Activated CD4-positive, alpha-beta T cell treated with anti-CD3 and anti-CD28 coated beads for 36 hours (primary cell): ENCODE data around the gene DAP. TPM values are rescaled to one million over a fixed set of nuclear protein-coding genes. Genes with fewer than 3 reads are reported as not detected.
"Not testable (repeated sequence)": the region's sequence is repeated elsewhere in the genome, so short reads cannot be mapped to it uniquely, and the experiment has no call there.

Source experiments
- ATAC-seq: fragments of 200-7000 bp; cut with Tn5 transposase; one replicate; pipeline ENCODE4 v1.10.0; 2021; ENCODE audit warnings: mild to moderate bottlenecking, moderate library complexity
- CTCF ChIA-PET: fragments of 350-600 bp; sonication (Branson Sonifier 250); formaldehyde crosslinking; loops from one replicate; lab custom pipeline; 2021; ENCODE audit warnings: antibody characterized with exemption; lab: Charles Lee
- POLR2A ChIA-PET: fragments of 350-600 bp; sonication (Branson Sonifier 250); formaldehyde crosslinking; loops from one replicate; lab custom pipeline; 2021; ENCODE audit warnings: antibody characterized with exemption, inconsistent platforms; lab: Charles Lee
- DNase-seq: peaks from one replicate; pipeline ENCODE4 v3.0.0-alpha.2; 2020
- H3K27ac Mint-ChIP-seq: one replicate; pipeline ENCODE4 v1.8.0; 2021; ENCODE audit warnings: mixed read lengths
- H3K27me3 Mint-ChIP-seq: one replicate; pipeline ENCODE4 v1.8.0; 2021; ENCODE audit warnings: mixed read lengths
- H3K36me3 Mint-ChIP-seq: one replicate; pipeline ENCODE4 v1.8.0; 2021; ENCODE audit warnings: low read depth, mixed read lengths
- H3K4me1 Mint-ChIP-seq: one replicate; pipeline ENCODE4 v1.8.0; 2021; ENCODE audit warnings: mixed read lengths
- H3K4me3 Mint-ChIP-seq: one replicate; pipeline ENCODE4 v1.8.0; 2021; ENCODE audit warnings: mild to moderate bottlenecking, moderate library complexity, mixed read lengths
- H3K9me3 Mint-ChIP-seq: one replicate; pipeline ENCODE4 v1.8.0; 2021; ENCODE audit warnings: low read depth, mixed read lengths
- intact Hi-C, 2 experiments: fragments of 100-400 bp; cut with DNase I in 1 of 2; cut with micrococcal nuclease in 1 of 2; formaldehyde crosslinking; loops; one replicate each; pipeline versions ENCODE4 v1.14.2 to v1.15.1; 2022 to 2024; cut with DNase I, micrococcal nuclease
- total RNA-seq, 2 experiments: library from RNA; stranded (reverse); gene quantifications; one replicate each; pipeline ENCODE4 v1.2.3, GENCODE V29; 2021

Gene DAP
- total RNA-seq, 2 experiments from 2014 or later: 41.4 to 44.0 TPM

DNA sequence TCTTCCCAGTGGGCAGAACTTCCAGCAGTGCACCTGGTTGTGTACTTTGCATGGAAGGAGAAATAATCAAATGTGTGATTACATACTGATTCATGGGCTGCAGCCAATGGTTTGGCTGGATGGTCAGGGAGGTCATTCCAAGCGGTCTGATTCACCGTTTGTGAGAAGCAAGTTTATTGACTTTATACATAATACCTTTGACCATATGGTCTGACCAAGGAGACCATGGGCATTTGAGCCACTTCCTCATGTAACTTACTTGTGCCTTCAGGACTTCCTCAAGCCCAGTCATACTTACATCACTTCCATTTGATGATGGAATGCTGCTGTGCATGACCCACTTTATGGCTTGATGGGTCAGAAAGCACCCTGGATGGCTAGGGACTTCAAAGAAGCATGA, 41.1 kb downstream of the DAP start:
- no peak overlapping the region for H3K27ac Mint-ChIP-seq
- ATAC-seq (no peak), DNase-seq (no peak)
- no peaks in the 10 kb centered on the region for H3K27me3 Mint-ChIP-seq
- intact Hi-C loops: no loop called here
- CTCF ChIA-PET: no interaction called here
- POLR2A ChIA-PET: no interaction called here
- no peaks in the 10 kb centered on the region for H3K4me1 Mint-ChIP-seq
- H3K4me3 Mint-ChIP-seq: no peak overlapping the region
- no peaks in the 10 kb centered on the region for H3K9me3 Mint-ChIP-seq
- peaks cover 25% of the 10 kb centered on the region for H3K36me3 Mint-ChIP-seq

DNA sequence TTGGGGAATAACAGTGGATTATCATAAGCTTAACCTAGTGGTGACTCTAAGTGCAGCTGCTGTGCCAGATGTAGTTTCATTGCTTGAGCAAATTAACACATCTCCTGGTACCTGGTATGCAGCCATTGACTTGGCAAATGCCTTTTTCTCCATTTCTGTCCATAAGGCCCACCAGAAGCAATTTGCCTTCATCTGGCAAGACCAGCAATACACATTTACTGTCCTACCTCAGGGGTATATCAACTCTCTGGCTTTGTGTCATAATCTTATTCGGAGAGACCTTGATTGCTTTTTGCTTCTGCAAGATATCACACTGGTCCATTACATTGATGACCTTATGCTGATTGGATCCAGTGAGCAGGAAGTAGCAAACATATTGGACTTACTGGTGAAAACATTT, 42.4 kb downstream of the DAP start:
- H3K27me3 Mint-ChIP-seq, H3K4me1 Mint-ChIP-seq, intact Hi-C loops, H3K9me3 Mint-ChIP-seq, POLR2A ChIA-PET, CTCF ChIA-PET, H3K4me3 Mint-ChIP-seq, ATAC-seq, DNase-seq, H3K27ac Mint-ChIP-seq: not testable (repeated sequence)
- H3K36me3 Mint-ChIP-seq: peaks cover 23% of the 10 kb centered on the region

DNA sequence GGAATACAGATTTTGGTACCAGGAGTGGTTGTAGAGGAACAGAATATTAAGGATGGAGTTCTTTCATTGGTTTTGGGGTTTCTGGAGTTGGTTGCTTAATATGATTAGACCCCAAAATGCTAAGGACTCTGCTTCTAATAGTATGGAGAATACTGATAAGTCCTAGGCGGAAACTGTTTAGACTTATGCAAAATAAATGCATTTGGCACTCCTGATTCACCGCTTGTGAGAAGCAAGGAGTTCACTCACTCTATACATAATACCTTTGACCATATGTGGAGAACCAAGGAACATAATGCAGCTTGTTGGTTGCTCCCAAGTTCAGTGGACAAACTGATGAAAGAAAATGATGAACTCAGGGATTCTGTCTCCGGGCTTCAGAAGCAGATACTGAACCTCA, 44.2 kb downstream of the DAP start:
- H3K4me3 Mint-ChIP-seq, ATAC-seq, CTCF ChIA-PET, H3K9me3 Mint-ChIP-seq, H3K27ac Mint-ChIP-seq, DNase-seq, intact Hi-C loops, H3K27me3 Mint-ChIP-seq: not testable (repeated sequence)
- POLR2A ChIA-PET: interaction anchor here (0.6 kb wide), 1 partner anchor 18 kb away, joined by 3 read pairs; no protein-coding TSS in a partner anchor
- Mint-ChIP-seq H3K4me1 (peaks cover 12% of the 10 kb centered on the region), H3K36me3 (peaks cover 24% of the 10 kb centered on the region)

DNA sequence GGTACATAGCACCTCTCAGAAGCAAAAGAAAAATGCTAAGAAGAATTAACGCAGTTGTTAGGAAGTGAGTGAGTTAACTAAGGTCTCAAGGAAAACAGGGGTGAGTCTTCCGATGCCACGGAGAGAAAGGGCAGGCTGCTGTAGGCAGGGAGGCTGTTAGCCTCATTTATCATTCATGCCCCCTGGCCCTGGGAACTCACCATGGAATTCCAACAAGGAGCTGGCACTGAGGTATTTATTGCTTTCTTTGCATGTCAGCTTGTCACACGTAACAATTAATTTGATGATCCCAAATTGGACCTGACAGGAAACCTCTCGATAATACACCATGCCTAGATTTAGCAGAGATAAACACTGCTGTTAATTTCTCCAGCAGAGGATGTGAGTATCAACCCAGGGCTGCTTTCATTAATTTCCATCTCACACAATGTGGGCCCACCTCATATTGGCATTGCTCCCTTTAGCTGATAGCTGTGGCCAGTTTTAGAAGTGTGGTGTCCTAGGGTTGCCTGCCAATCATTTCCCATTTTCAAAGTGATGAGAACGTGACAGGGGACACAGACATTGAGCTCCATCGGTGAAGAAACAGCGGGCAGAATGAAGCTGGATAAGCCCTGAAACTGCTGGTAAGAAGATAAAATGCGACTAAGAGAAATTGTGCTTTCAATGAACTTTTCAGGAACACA, 45.3 kb downstream of the DAP start:
- ATAC-seq (no peak), DNase-seq (no peak)
- intact Hi-C loops: no loop called here
- H3K9me3 Mint-ChIP-seq: no peaks in the 10 kb centered on the region
- H3K27ac Mint-ChIP-seq: no peak overlapping the region
- no peak overlapping the region for H3K4me3 Mint-ChIP-seq
- ChIA-PET CTCF (interaction anchor here (1.7 kb wide), 1 partner anchor 13 kb away, joined by 3 read pairs; no protein-coding TSS in a partner anchor), POLR2A (no interaction called here)
- peaks cover 19% of the 10 kb centered on the region for H3K36me3 Mint-ChIP-seq
- H3K4me1 Mint-ChIP-seq: peaks cover 12% of the 10 kb centered on the region
- no peaks in the 10 kb centered on the region for H3K27me3 Mint-ChIP-seq

DNA sequence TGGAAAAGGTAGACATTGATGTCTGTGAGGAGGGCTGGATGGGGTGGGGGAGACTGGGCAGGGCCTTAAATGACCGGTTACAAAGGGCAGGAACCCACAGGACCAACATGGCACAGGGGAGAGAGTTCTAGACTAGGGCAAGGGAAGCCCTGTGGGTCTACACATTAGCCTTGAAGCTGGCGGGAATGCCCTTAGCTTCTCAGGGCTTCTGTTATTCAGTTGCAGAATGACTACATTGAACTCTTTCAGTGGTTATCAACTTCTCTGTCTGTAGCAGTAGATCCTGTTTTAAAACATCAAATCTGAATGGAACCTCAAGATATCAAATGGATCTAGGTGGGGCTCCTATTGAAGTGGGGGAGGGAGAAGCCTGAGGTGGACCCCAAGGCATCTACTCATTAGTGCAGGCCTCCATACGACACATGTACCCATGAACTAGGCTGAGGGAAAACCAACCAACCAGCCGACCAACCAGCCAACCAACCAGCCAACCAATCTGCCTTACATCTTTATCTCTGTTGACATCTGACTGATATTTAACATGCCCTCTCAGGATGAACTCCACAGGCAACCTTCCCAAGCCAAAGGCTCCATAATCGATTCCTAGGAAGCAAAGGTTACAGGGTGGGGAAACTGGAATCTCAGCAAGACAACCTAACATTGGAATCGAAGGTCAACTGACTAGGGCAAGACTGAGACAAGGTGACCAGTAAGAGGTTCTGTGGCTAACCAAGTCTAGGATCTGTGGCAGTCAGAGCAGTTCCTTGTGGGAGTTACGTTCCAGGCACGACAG, 48.3 kb downstream of the DAP start:
- peak; percentile 65 for ATAC-seq

DNA sequence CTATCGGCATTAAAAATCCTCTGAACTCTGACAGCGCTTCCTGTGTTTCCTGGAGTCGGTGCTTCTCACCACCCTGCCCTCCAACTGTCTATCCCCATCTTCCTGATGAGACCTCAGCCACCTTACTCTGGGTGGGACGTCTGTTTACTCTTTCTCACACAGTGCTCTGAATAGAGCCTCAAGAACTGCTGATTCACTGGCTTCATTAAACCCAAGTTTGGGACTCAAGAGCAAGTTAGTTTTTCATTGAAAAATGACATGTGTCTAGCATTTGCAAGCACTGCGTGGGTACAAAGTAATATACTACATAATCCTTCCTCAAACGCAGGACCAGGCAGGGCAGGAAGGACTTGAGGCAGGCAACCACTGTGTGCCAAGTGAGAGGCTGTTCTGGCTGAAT, 49.5 kb downstream of the DAP start:
- Mint-ChIP-seq H3K9me3 (no peaks in the 10 kb centered on the region), H3K27me3 (no peaks in the 10 kb centered on the region), H3K4me3 (no peak overlapping the region), H3K4me1 (peaks cover 21% of the 10 kb centered on the region), H3K36me3 (peaks cover 13% of the 10 kb centered on the region), H3K27ac (no peak overlapping the region)
- no peak for ATAC-seq
- intact Hi-C loops: no loop called here
- ChIA-PET CTCF (no interaction called here), POLR2A (no interaction called here)
- DNase-seq: no peak

More for the DNA sequence above, 48.3 kb downstream of the DAP start:
- ChIA-PET CTCF (interaction anchor here (0.5 kb wide), 1 partner anchor 386 kb away, joined by 3 read pairs; no protein-coding TSS in a partner anchor), POLR2A (no interaction called here)
- Mint-ChIP-seq H3K27ac (no peak overlapping the region), H3K9me3 (no peaks in the 10 kb centered on the region), H3K4me1 (peaks cover 14% of the 10 kb centered on the region), H3K36me3 (peaks cover 17% of the 10 kb centered on the region), H3K4me3 (no peak overlapping the region), H3K27me3 (no peaks in the 10 kb centered on the region)
- DNase-seq: no peak
- intact Hi-C loops: no loop called here

DNA sequence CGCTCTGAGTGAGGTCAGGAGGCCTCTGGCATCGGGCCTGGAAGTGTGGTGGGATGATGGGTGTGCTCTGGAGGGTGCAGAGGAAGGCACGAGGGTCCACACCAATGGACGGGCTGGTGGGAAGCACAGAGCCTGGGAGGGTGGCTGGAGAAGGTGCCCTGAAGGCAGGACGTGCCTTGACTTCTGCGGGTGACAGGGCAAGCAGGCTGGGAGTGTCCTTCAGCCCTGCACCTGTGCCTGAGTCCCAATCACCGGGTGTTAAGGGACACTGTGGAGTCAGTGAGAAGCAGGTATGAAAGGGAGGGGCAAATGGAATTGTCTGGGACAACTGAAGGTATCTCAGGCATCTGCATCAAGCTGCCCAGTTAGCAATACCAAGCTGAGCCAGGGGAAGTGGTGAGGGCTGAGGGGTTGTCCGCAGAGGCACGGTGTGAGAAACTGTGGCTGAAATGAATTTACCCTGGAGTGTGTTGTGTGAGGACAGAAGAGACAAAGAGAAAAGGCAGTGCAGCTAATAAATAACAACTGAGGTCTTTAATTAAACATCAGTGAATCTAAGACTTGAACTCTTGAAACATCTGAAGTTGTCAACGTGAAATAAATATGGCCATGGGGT, 50.4 kb downstream of the DAP start:
- CTCF ChIA-PET: no interaction called here
- DNase-seq (no peak), ATAC-seq (no peak)
- H3K9me3 Mint-ChIP-seq: no peaks in the 10 kb centered on the region
- H3K27ac Mint-ChIP-seq: no peak overlapping the region
- intact Hi-C loops: no loop called here
- POLR2A ChIA-PET: no interaction called here
- peaks cover 29% of the 10 kb centered on the region for H3K4me1 Mint-ChIP-seq
- peaks cover 9% of the 10 kb centered on the region for H3K36me3 Mint-ChIP-seq
- H3K4me3 Mint-ChIP-seq: no peak overlapping the region
- H3K27me3 Mint-ChIP-seq: no peaks in the 10 kb centered on the region

DNA sequence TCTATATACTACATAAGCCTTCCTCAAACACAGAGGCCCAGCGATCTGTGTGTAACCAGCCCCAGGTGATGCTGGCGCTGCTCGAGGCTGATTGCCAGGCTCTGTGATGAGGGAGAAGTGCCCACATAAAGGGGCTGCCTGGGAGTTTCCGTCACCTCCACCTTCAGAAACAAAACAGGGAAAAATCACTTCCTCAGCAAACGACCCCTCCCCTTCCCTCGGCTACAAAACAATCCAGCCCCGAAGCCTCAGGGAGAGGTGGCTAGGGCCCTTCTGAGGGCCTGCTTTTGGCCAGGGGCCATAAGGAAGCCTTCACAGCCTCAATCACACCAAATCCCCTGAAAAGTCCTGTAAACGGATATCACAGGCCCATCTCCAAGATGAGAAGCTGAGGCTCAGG, 51.1 kb downstream of the DAP start:
- intact Hi-C loops: no loop called here

DNA sequence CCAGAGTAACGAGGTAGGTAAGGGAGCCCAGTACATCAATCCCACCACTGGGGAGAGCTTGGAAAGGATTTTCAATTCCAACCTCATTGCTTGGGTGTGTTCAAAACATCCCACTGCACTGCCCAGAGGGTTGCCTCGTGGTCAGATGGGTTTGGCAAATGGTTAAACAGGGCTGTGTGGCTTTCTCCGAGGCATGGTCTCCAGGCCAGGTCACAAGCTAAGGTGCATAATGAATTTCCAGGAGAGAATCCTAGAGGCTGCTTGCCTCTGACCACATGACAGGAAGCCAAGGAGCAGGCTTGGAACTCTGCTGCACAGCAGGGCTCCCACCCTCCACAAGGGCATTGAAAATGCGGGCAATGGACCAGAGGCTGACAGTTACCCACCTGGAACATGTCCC, 51.6 kb downstream of the DAP start:
- intact Hi-C loops: no loop called here
- ChIA-PET POLR2A (no interaction called here), CTCF (no interaction called here)
- H3K4me3 Mint-ChIP-seq: no peak overlapping the region
- H3K27me3 Mint-ChIP-seq: no peaks in the 10 kb centered on the region
- ATAC-seq (no peak), DNase-seq (no peak)
- peaks cover 8% of the 10 kb centered on the region for H3K36me3 Mint-ChIP-seq
- peaks cover 40% of the 10 kb centered on the region for H3K4me1 Mint-ChIP-seq
- H3K9me3 Mint-ChIP-seq: no peaks in the 10 kb centered on the region
- no peak overlapping the region for H3K27ac Mint-ChIP-seq

More for the DNA sequence above, 51.1 kb downstream of the DAP start:
- ATAC-seq (no peak), DNase-seq (no peak)
- no peak overlapping the region for H3K4me3 Mint-ChIP-seq
- ChIA-PET POLR2A (no interaction called here), CTCF (no interaction called here)
- H3K36me3 Mint-ChIP-seq: peaks cover 8% of the 10 kb centered on the region
- H3K9me3 Mint-ChIP-seq: no peaks in the 10 kb centered on the region
- peaks cover 36% of the 10 kb centered on the region for H3K4me1 Mint-ChIP-seq
- H3K27ac Mint-ChIP-seq: no peak overlapping the region
- no peaks in the 10 kb centered on the region for H3K27me3 Mint-ChIP-seq

DNA sequence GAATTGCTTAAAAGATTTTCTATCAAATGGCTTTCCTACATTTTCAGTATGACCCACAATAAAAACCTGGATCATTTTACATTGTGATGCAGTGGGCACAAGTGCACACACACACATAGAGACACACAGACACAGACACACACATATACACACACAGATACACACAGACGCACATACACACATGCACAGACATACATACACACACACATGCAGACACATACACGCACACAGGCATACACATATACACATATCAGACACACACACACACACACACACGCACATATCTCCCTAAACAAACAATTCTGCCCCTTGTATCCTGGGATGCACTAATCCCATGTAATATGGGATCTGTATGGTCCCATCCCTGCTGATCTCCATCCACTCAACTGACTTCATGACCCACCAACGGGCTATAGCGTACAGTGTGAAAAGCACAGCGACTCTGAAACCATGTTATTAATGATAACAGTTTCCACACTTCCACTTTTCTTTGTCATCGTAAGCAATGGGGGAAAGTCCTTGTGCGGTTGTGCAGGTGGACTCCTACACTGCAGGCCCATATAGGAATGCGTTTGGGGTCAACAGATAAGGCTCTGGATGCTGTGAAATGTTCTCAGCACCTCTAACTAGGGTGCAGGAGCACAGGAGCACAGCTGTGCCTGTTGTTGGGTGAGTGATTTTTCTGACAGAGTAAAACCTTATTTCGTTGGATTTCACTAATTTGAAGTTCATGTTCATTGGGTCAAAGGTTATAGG, 52.7 kb downstream of the DAP start:
- Mint-ChIP-seq H3K27me3 (no peaks in the 10 kb centered on the region), H3K4me3 (no peak overlapping the region), H3K9me3 (no peaks in the 10 kb centered on the region), H3K36me3 (peaks cover 8% of the 10 kb centered on the region), H3K4me1 (peaks cover 43% of the 10 kb centered on the region), H3K27ac (no peak overlapping the region)
- CTCF ChIA-PET: interaction anchor here (0.6 kb wide), 1 partner anchor 35 kb away, joined by 3 read pairs; no protein-coding TSS in a partner anchor
- POLR2A ChIA-PET: no interaction called here
- DNase-seq: no peak
- intact Hi-C loops: no loop called here
- no peak for ATAC-seq
